Body of pancreas (tissue), 4 donors: ENCODE results near the gene KCND1. TPM values are rescaled to one million over a fixed set of nuclear protein-coding genes. Genes with fewer than 3 reads are reported as not detected.

Experiments used
- ATAC-seq: fragments of 150-250 bp; one replicate; pipeline ENCODE4 v1.9.1; 2016
- DNase-seq, 4 donors: peaks; one replicate each; pipeline ENCODE4 v3.0.0-alpha.2; 2019
- H3K27ac ChIP-seq, 4 donors: fragments of 200-600 bp; sonication (generic); 1 replicate in 3 of 4; 2 replicates in 1 of 4; pipeline versions ENCODE4 v1.5.1 to v1.6.1; 2016 to 2019; ENCODE audit warnings: mild to moderate bottlenecking in 1 of 4, mixed read lengths in 1 of 4, moderate library complexity in 1 of 4
- H3K27me3 ChIP-seq, 2 donors: fragments of 200-600 bp; sonication (generic); one replicate each; pipeline ENCODE4 v1.6.0; 2016; ENCODE audit warnings: mild to moderate bottlenecking in 1 of 2
- H3K36me3 ChIP-seq, 2 donors: fragments of 200-600 bp; sonication (generic); replicated peaks in 1 of 2; 2 replicates each; pipeline ENCODE4 v1.5.1; 2016; ENCODE audit warnings: low read depth in 2 of 2; ENCODE audit not compliant: insufficient read depth in 1 of 2
- H3K4me1 ChIP-seq: fragments of 200-600 bp; sonication (generic); one replicate; pipeline ENCODE4 v1.6.0; 2016
- H3K4me3 ChIP-seq, 2 donors: fragments of 200-600 bp; sonication (generic); 1 replicate in 1 of 2; 2 replicates in 1 of 2; pipeline ENCODE4 v1.5.1; 2016 to 2019
- H3K9me3 ChIP-seq, 3 donors: fragments of 200-600 bp; sonication (generic); 1 replicate in 2 of 3; 2 replicates in 1 of 3; pipeline ENCODE4 v1.5.1; 2016
- CTCF ChIP-seq, 7 experiments: fragments of 450-650 bp in 4 of 7; fragments of 200-600 bp in 3 of 7; sonication (generic) in 3 of 7; IDR thresholded peaks; one replicate each; pipeline ENCODE4 v1.5.1; 2016 to 2019; ENCODE audit warnings: antibody characterized with exemption in 7 of 7
- POLR2A ChIP-seq, 3 donors: fragments of 450-650 bp; IDR thresholded peaks; one replicate each; pipeline ENCODE4 v1.6.1; 2016; ENCODE audit warnings: antibody characterized with exemption in 3 of 3, mild to moderate bottlenecking in 2 of 3
- WGBS, 2 donors: methylation state at CpG; one replicate each; pipeline ENCODE4 v1.1.5; 2017; 5-methylcytosine and 5-hydroxymethylcytosine counted together
- intact Hi-C: fragments of 100-400 bp; cut with DNase I; formaldehyde crosslinking; loops from one replicate; pipeline ENCODE4 v1.15.1; 2023
- total RNA-seq, 2 donors: library from RNA; depleted of rRNA; stranded (reverse); fragments of >200 nt; gene quantifications; one replicate each; pipeline ENCODE4 v1.1.0, GENCODE V29; 2016

KCND1 gene
- total RNA-seq, 2 donors from 2014 or later = 0.52 to 1.3 TPM

DNA sequence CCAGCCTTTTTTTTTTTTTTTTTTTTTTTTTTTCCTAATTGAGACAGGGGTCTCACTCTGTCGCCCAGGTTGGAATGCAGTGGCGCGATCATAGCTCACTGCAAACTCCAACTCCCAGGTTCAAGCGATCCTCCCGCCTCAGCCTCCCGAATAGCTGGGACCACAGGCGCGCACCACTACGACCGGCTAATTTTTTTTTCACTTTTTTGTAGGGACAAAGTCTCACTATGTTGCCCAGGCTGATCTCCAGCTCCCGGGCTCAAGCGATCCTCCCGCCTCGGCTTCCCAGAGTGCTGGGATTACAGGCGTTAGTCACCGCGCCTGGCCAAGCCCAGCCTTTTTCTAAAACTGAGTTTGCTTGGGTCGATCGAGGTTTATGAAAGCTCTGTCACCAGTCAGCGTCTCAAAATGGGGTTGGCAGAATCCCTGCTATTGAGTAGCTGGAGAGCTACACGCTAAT, 13.0 kb downstream of the KCND1 start:
- Histone ChIP-seq H3K27ac (peak overlapping the region; percentile 67 to 99 (median 86)), H3K9me3 (no peaks in the 10 kb centered on the region), H3K4me3 (no peak overlapping the region), H3K36me3 (no peaks in the 10 kb centered on the region), H3K27me3 (no peaks in the 10 kb centered on the region), H3K4me1 (peaks cover 39% of the 10 kb centered on the region)
- peak; percentile 13 for ATAC-seq
- WGBS, 2 donors = 0 to 1% methylated on average over 13 to 20 of the region's 21 CpGs
- intact Hi-C loops = no loop called here
- TF ChIP-seq POLR2A (IDR thresholded peaks at IDR 0.05) (no peak), CTCF (IDR thresholded peaks at IDR 0.05) (no peak)
- DNase-seq = peak; percentile 47 to 55 (median 51)

- ATAC-seq (peak; percentile 90), DNase-seq (peak; percentile 95 to 98 (median 96))
- TF ChIP-seq POLR2A (IDR thresholded peaks at IDR 0.05) = peak; percentile 57 to 89 (median 85)
- TF ChIP-seq CTCF (IDR thresholded peaks at IDR 0.05) = peak in 1 of 7 experiments; percentile 18
- Histone ChIP-seq H3K4me1 (peaks cover 45% of the 10 kb centered on the region), H3K9me3 (no peaks in the 10 kb centered on the region), H3K27me3 (no peaks in the 10 kb centered on the region), H3K27ac (peak overlapping the region; percentile 75 to 99 (median 95)), H3K4me3 (peak overlapping the region in 1 of 2 donors; percentile 6), H3K36me3 (no peaks in the 10 kb centered on the region)
- WGBS, 2 donors = 0% methylated on average over 26 to 42 of the region's 66 CpGs
- intact Hi-C loops = no loop called here
Measured at GRCh38 chrX:48957827-48958634, 13.6 kb downstream of the KCND1 start.

DNA sequence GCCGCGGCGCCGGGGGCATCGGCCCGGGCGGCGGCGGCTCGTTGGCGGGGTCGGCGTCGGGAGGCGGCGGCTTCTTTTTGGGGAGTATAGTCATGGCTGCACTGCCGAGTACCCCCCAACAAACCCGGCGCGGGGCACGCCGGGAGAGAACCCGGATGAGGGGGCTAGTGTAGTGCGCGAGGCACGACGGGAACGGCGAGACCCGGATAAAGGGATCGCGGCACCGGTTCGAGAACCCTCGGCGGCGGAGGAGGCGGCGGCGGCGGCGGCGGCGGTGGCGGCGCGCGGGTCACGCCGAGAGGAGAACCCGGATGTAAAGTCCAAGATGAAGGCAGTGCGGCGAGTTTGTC, 14.2 kb downstream of the KCND1 start, which contains the start of gene OTUD5:
Gene OTUD5, minus strand, starts transcription at position 131 of the 350 bp plus-strand sequence. Its CDS starts 37 bp downstream, at position 94.
- peak; percentile 12 for ATAC-seq
- peak within 1 kb of the TSS; percentile 75 to 99 (median 95) for H3K27ac ChIP-seq
- H3K36me3 ChIP-seq = no peaks in the 10 kb centered on the region
- WGBS, 2 donors = 0 to 1% methylated on average over 3 to 22 of the region's 53 CpGs
- H3K27me3 ChIP-seq = no peaks in the 10 kb centered on the region
- H3K4me1 ChIP-seq = peaks cover 50% of the 10 kb centered on the region
- DNase-seq = peak in 1 of 4 donors; percentile 70
- H3K4me3 ChIP-seq = peak within 1 kb of the TSS; percentile 16 to 34
- H3K9me3 ChIP-seq = no peaks in the 10 kb centered on the region
- TF ChIP-seq CTCF (IDR thresholded peaks at IDR 0.05) = no peak
- no peak for TF ChIP-seq POLR2A (IDR thresholded peaks at IDR 0.05)
- intact Hi-C loops = no loop called here

- Histone ChIP-seq H3K4me1 (peaks cover 50% of the 10 kb centered on the region), H3K27ac (peak overlapping the region; percentile 75 to 99 (median 95)), H3K9me3 (no peaks in the 10 kb centered on the region), H3K27me3 (no peaks in the 10 kb centered on the region), H3K36me3 (no peaks in the 10 kb centered on the region), H3K4me3 (peak overlapping the region; percentile 16 to 34)
- WGBS, 2 donors = 3 to 14% methylated on average over 5 of the region's 61 CpGs
- intact Hi-C loops = no loop called here
- DNase-seq (peak in 3 of 4 donors; percentile 20 to 30 (median 27)), ATAC-seq (no peak)
- TF ChIP-seq CTCF (IDR thresholded peaks at IDR 0.05) (no peak), POLR2A (IDR thresholded peaks at IDR 0.05) (no peak)
Measured at GRCh38 chrX:48956728-48957414, 14.8 kb downstream of the KCND1 start.
